ACC112 (cell line): Measurements from ENCODE around the gene SERPINA10.
A peak's percentile ranks its signal among the peaks of the same experiment; 100 is the strongest.

ENCODE experiments used
- H2AFZ ChIP-seq: fragments of 200-600 bp; sonication (generic); one replicate; pipeline ENCODE4 v1.6.0; 2017; ENCODE audit warnings: antibody characterized with exemption, low read length; ENCODE audit not compliant: unreplicated experiment
- H3K27ac ChIP-seq: fragments of 200-600 bp; sonication (generic); 2 replicates; pipeline ENCODE4 v1.5.1; 2014; ENCODE audit warnings: low read depth, mild to moderate bottlenecking, antibody characterized with exemption, low read length, moderate library complexity
- H3K27me3 ChIP-seq: fragments of 200-600 bp; sonication (generic); 2 replicates; pipeline ENCODE4 v1.6.1; 2014; ENCODE audit warnings: mild to moderate bottlenecking, antibody characterized with exemption, low read length, moderate library complexity, mixed read lengths; ENCODE audit not compliant: insufficient read depth
- H3K36me3 ChIP-seq: fragments of 200-600 bp; sonication (generic); 2 replicates; pipeline ENCODE4 v1.6.1; 2016; ENCODE audit warnings: mild to moderate bottlenecking, antibody characterized with exemption, low read length, moderate library complexity, mixed read lengths; ENCODE audit not compliant: insufficient read depth
- H3K4me1 ChIP-seq: fragments of 200-600 bp; sonication (generic); one replicate; pipeline ENCODE4 v1.6.1; 2016; ENCODE audit warnings: low read length, mixed read lengths; ENCODE audit not compliant: insufficient read depth, unreplicated experiment, control insufficient read depth
- H3K4me3 ChIP-seq: fragments of 200-600 bp; sonication (generic); 2 replicates; pipeline ENCODE4 v1.5.1; 2014; ENCODE audit warnings: mild to moderate bottlenecking, low read depth, low read length
- H3K79me2 ChIP-seq: fragments of 200-600 bp; sonication (generic); one replicate; pipeline ENCODE4 v1.6.0; 2016; ENCODE audit warnings: low read length; ENCODE audit not compliant: control insufficient read depth, unreplicated experiment, insufficient read depth

Gene SERPINA10

GRCh38 chr14:94330857-94331256 is 37.8 kb upstream of the SERPINA10 start:
- Histone ChIP-seq H3K4me1 (no peaks in the 10 kb centered on the region), H2AFZ (no peak overlapping the region), H3K4me3 (no peak overlapping the region), H3K36me3 (no peaks in the 10 kb centered on the region), H3K79me2 (no peaks in the 10 kb centered on the region), H3K27me3 (no peaks in the 10 kb centered on the region), H3K27ac (no peak overlapping the region)

DNA sequence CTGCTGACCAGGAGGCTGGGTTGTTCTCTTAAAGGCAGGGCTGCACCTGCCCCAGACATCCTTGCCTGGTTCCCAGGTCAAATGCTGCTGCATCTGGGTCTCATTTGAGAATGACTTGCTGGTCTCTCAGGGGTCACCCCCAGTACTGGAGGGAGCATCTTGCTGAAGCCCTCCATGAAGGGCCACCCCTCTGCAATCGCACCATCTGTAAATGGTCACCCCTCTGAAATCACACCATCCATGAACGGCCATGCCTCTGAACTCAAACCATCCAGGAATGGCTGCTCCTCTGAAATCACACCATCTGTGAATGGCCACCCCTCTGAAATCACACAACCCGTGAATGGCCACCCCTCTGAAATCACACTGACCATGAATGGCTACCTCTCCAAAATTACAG is 37.4 kb upstream of the SERPINA10 start:
- Histone ChIP-seq H3K27me3 (no peaks in the 10 kb centered on the region), H2AFZ (no peak overlapping the region), H3K79me2 (no peaks in the 10 kb centered on the region), H3K27ac (no peak overlapping the region), H3K4me3 (no peak overlapping the region), H3K4me1 (no peaks in the 10 kb centered on the region), H3K36me3 (no peaks in the 10 kb centered on the region)

- H3K27ac ChIP-seq: no peak overlapping the region
- H2AFZ ChIP-seq: no peak overlapping the region
- H3K4me1 ChIP-seq: no peaks in the 10 kb centered on the region
- no peaks in the 10 kb centered on the region for H3K36me3 ChIP-seq
- no peak overlapping the region for H3K4me3 ChIP-seq
- H3K79me2 ChIP-seq: no peaks in the 10 kb centered on the region
- no peaks in the 10 kb centered on the region for H3K27me3 ChIP-seq
Observed at GRCh38 chr14:94329857-94330256, 36.8 kb upstream of the SERPINA10 start.

- Histone ChIP-seq H3K79me2 (no peaks in the 10 kb centered on the region), H3K4me1 (peaks cover 5% of the 10 kb centered on the region), H2AFZ (no peak overlapping the region), H3K36me3 (no peaks in the 10 kb centered on the region), H3K27me3 (no peaks in the 10 kb centered on the region), H3K27ac (no peak overlapping the region), H3K4me3 (no peak overlapping the region)
Observed at GRCh38 chr14:94328196-94328595, 35.1 kb upstream of the SERPINA10 start.

GRCh38 chr14:94322648-94323570 is 29.8 kb upstream of the SERPINA10 start, which contains the start of gene SERPINA6:
TSS of gene SERPINA6 (minus strand) at chr14:94323336. CDS start at chr14:94314648, 8,688 bp downstream.
- no peak within 1 kb of the TSS for H2AFZ ChIP-seq
- no peaks in the 10 kb centered on the region for H3K36me3 ChIP-seq
- H3K79me2 ChIP-seq: no peaks in the 10 kb centered on the region
- H3K27me3 ChIP-seq: no peaks in the 10 kb centered on the region
- H3K27ac ChIP-seq: peak within 1 kb of the TSS; percentile 60; the same call in 1 of the 2 replicates
- no peak within 1 kb of the TSS for H3K4me3 ChIP-seq
- peaks cover 17% of the 10 kb centered on the region for H3K4me1 ChIP-seq

- H3K27ac ChIP-seq: peak overlapping the region; percentile 60; the same call in 1 of the 2 replicates
- no peak overlapping the region for H3K4me3 ChIP-seq
- H3K79me2 ChIP-seq: no peaks in the 10 kb centered on the region
- no peaks in the 10 kb centered on the region for H3K36me3 ChIP-seq
- no peaks in the 10 kb centered on the region for H3K27me3 ChIP-seq
- H3K4me1 ChIP-seq: peaks cover 17% of the 10 kb centered on the region
- H2AFZ ChIP-seq: no peak overlapping the region
Observed at GRCh38 chr14:94321421-94322271, 28.6 kb upstream of the SERPINA10 start.

- Histone ChIP-seq H3K27ac (no peak overlapping the region), H3K27me3 (no peaks in the 10 kb centered on the region), H2AFZ (no peak overlapping the region), H3K79me2 (no peaks in the 10 kb centered on the region), H3K36me3 (no peaks in the 10 kb centered on the region), H3K4me3 (no peak overlapping the region), H3K4me1 (peaks cover 17% of the 10 kb centered on the region)
Observed at GRCh38 chr14:94320243-94320642, 27.2 kb upstream of the SERPINA10 start.

DNA sequence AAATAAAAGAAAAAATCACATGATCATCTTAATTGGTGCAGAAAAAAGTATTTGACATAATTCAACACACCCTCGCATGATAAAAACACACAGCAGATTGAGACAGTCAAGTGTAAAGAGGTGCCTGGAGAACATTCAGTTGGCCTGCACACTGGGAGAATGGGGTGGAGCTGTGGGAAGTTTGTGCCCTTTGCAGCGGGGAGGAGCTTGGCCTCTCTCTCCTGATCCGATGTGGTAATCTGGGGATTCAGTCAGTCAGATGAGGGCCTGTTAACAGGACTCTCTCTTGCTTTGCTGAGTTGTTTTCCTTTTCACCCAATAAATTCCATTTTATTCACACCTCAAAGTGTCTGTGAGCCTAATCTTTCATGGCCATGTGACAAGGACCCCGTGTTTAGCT is 24.2 kb upstream of the SERPINA10 start:
- Histone ChIP-seq H2AFZ (no peak overlapping the region), H3K4me3 (no peak overlapping the region), H3K36me3 (no peaks in the 10 kb centered on the region), H3K79me2 (no peaks in the 10 kb centered on the region), H3K4me1 (peaks cover 3% of the 10 kb centered on the region), H3K27ac (no peak overlapping the region), H3K27me3 (no peaks in the 10 kb centered on the region)

GRCh38 chr14:94316692-94317091 is 23.6 kb upstream of the SERPINA10 start:
- Histone ChIP-seq H3K4me1 (no peaks in the 10 kb centered on the region), H3K36me3 (no peaks in the 10 kb centered on the region), H3K27ac (no peak overlapping the region), H3K4me3 (no peak overlapping the region), H3K79me2 (no peaks in the 10 kb centered on the region), H3K27me3 (no peaks in the 10 kb centered on the region), H2AFZ (no peak overlapping the region)

- no peaks in the 10 kb centered on the region for H3K27me3 ChIP-seq
- no peak overlapping the region for H3K27ac ChIP-seq
- no peak overlapping the region for H2AFZ ChIP-seq
- H3K4me3 ChIP-seq: no peak overlapping the region
- H3K79me2 ChIP-seq: no peaks in the 10 kb centered on the region
- no peaks in the 10 kb centered on the region for H3K4me1 ChIP-seq
- H3K36me3 ChIP-seq: no peaks in the 10 kb centered on the region
Observed at GRCh38 chr14:94314890-94315289, 21.8 kb upstream of the SERPINA10 start.
